ENCODE results near the gene LIPM. TPM values are rescaled to one million over a fixed set of nuclear protein-coding genes. Genes with fewer than 3 reads are reported as not detected.

The LIPM gene
- total and polyA plus RNA-seq, 3 experiments from 2014 or later: not detected

- Histone ChIP-seq H3K27me3 (ENCODE audit: insufficient read depth, low read length, poor library complexity, severe bottlenecking) (no peaks in the 10 kb centered on the region), H3K27ac (ENCODE audit: low read depth, low read length) (no peak overlapping the region), H3K9me3 (ENCODE audit: low read length) (no peaks in the 10 kb centered on the region), H3K4me3 (ENCODE audit: low read length) (no peak overlapping the region), H3K36me3 (ENCODE audit: insufficient read depth, low read length) (no peaks in the 10 kb centered on the region), H3K4me1 (ENCODE audit: insufficient read depth, low read length) (peaks cover 57% of the 10 kb centered on the region)
- DNase-seq: no peak
- ChIA-PET POLR2A (no interaction called here), CTCF (interaction anchor here (2.3 to 2.8 kb wide), 2 partner anchors 8 to 17 kb away, joined by 8 to 17 read pairs; no protein-coding TSS in a partner anchor)
- no peaks in the 10 kb centered on the region for H3K9me3 Mint-ChIP-seq
- H3K27ac Mint-ChIP-seq: peak overlapping the region in 2 of 8 donors; percentile 4 to 23
- H3K4me3 Mint-ChIP-seq: no peak overlapping the region
- H3K4me1 Mint-ChIP-seq: peaks cover 65 to 91% (median 88%) of the 10 kb centered on the region in 3 donors
- peaks cover 0 to 8% (median 0%) of the 10 kb centered on the region in 3 donors for H3K36me3 Mint-ChIP-seq
- no peaks in the 10 kb centered on the region for H3K27me3 Mint-ChIP-seq
Observed at GRCh38 chr10:88827671-88828070, 25.1 kb downstream of the LIPM start.

DNA sequence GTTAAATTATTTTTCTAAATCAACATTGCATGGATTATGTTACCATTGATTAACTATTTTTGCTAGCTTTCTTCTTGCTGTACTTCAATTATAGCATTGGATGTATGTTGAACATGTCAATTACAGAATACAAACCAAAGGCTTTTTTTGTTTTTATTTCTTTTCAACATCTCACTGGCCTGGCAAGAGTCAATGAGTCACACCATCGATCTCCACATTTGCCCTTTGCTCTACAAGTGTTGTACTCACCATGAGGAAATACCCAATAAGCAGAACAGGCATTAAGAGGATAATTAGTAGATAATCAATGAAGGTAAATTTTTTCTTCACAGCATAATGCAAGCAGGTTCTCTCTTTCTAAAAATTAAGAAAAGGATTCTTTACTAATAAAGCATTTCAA is 25.8 kb downstream of the LIPM start:
- H3K9me3 Mint-ChIP-seq: no peaks in the 10 kb centered on the region
- no peaks in the 10 kb centered on the region for H3K36me3 ChIP-seq (ENCODE audit: insufficient read depth, low read length)
- POLR2A ChIA-PET: no interaction called here
- peaks cover 62% of the 10 kb centered on the region for H3K4me1 ChIP-seq (ENCODE audit: insufficient read depth, low read length)
- H3K36me3 Mint-ChIP-seq: peaks cover 0 to 3% (median 0%) of the 10 kb centered on the region in 3 donors
- H3K27ac ChIP-seq (ENCODE audit: low read depth, low read length): no peak overlapping the region
- H3K4me3 Mint-ChIP-seq: no peak overlapping the region
- no peak overlapping the region for H3K4me3 ChIP-seq (ENCODE audit: low read length)
- H3K27me3 Mint-ChIP-seq: no peaks in the 10 kb centered on the region
- DNase-seq: no peak
- H3K4me1 Mint-ChIP-seq: peaks cover 68 to 92% (median 89%) of the 10 kb centered on the region in 3 donors
- H3K27ac Mint-ChIP-seq: peak overlapping the region in 2 of 8 donors; percentile 8 to 24
- H3K9me3 ChIP-seq (ENCODE audit: low read length): no peaks in the 10 kb centered on the region
- CTCF ChIA-PET: interaction anchor here (2.3 kb wide), 1 partner anchor 18 kb away, joined by 8 read pairs; no protein-coding TSS in a partner anchor
- no peaks in the 10 kb centered on the region for H3K27me3 ChIP-seq (ENCODE audit: insufficient read depth, low read length, poor library complexity, severe bottlenecking)

- Mint-ChIP-seq H3K4me3 (peak overlapping the region in 6 of 7 donors; percentile 39 to 81 (median 56)), H3K27me3 (no peaks in the 10 kb centered on the region), H3K36me3 (no peaks in the 10 kb centered on the region), H3K4me1 (peaks cover 58 to 79% (median 76%) of the 10 kb centered on the region in 3 donors), H3K9me3 (no peaks in the 10 kb centered on the region), H3K27ac (peak overlapping the region in 7 of 8 donors; percentile 15 to 90 (median 64))
- H3K4me3 ChIP-seq (ENCODE audit: low read length): no peak overlapping the region
- CTCF ChIA-PET: interaction anchor here (1.3 to 7.0 kb wide), 7 partner anchors 8 to 146 kb away, joined by 3 to 150 read pairs (median 5); partner anchors contain the start of gene STAMBPL1
- H3K27ac ChIP-seq (ENCODE audit: low read depth, low read length): no peak overlapping the region
- POLR2A ChIA-PET: interaction anchor here (0.8 to 2.1 kb wide), 4 partner anchors 50 to 161 kb away, joined by 3 to 10 read pairs (median 4); partner anchors contain the start of genes FAS and STAMBPL1
- DNase-seq: no peak
- H3K36me3 ChIP-seq (ENCODE audit: insufficient read depth, low read length): no peaks in the 10 kb centered on the region
- peaks cover 56% of the 10 kb centered on the region for H3K4me1 ChIP-seq (ENCODE audit: insufficient read depth, low read length)
- no peaks in the 10 kb centered on the region for H3K9me3 ChIP-seq (ENCODE audit: low read length)
- no peaks in the 10 kb centered on the region for H3K27me3 ChIP-seq (ENCODE audit: insufficient read depth, low read length, poor library complexity, severe bottlenecking)
Observed at GRCh38 chr10:88830643-88831268, 28.2 kb downstream of the LIPM start.

DNA sequence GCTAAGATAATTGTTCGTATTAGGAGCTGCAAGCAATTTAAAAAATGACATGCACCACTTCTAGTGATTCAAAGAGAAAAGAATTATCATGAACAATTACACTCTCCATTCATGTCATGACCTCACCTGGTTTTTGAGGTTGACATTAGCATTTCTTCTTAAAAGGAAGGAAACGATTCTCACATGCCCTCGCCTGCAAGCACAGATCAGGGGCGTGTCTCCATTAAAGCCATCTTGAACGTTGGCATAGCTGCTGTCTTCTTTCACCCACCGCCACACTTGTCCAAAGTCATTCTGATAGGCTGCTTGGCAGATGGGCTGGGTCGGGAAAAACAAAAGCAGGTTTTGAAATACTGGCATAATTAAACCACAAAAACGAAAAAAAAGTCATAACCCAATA is 29.2 kb downstream of the LIPM start:
- Histone ChIP-seq H3K27ac (ENCODE audit: low read depth, low read length) (no peak overlapping the region), H3K4me3 (ENCODE audit: low read length) (no peak overlapping the region), H3K9me3 (ENCODE audit: low read length) (no peaks in the 10 kb centered on the region), H3K27me3 (ENCODE audit: insufficient read depth, low read length, poor library complexity, severe bottlenecking) (no peaks in the 10 kb centered on the region), H3K4me1 (ENCODE audit: insufficient read depth, low read length) (peaks cover 47% of the 10 kb centered on the region), H3K36me3 (ENCODE audit: insufficient read depth, low read length) (no peaks in the 10 kb centered on the region)
- H3K36me3 Mint-ChIP-seq: no peaks in the 10 kb centered on the region
- peak overlapping the region in 6 of 7 donors; percentile 13 to 67 (median 54) for H3K4me3 Mint-ChIP-seq
- ChIA-PET POLR2A (interaction anchor here (0.8 to 2.1 kb wide), 4 partner anchors 49 to 160 kb away, joined by 3 to 10 read pairs (median 4); partner anchors contain the start of genes FAS and STAMBPL1), CTCF (interaction anchor here (1.3 to 7.0 kb wide), 6 partner anchors 9 to 147 kb away, joined by 3 to 150 read pairs (median 6); partner anchors contain the start of gene STAMBPL1)
- no peaks in the 10 kb centered on the region for H3K9me3 Mint-ChIP-seq
- no peaks in the 10 kb centered on the region for H3K27me3 Mint-ChIP-seq
- DNase-seq: peak; percentile 14 to 74 (median 28)
- H3K4me1 Mint-ChIP-seq: peaks cover 48 to 69% (median 67%) of the 10 kb centered on the region in 3 donors
- peak overlapping the region; percentile 65 to 90 (median 82) for H3K27ac Mint-ChIP-seq

DNA sequence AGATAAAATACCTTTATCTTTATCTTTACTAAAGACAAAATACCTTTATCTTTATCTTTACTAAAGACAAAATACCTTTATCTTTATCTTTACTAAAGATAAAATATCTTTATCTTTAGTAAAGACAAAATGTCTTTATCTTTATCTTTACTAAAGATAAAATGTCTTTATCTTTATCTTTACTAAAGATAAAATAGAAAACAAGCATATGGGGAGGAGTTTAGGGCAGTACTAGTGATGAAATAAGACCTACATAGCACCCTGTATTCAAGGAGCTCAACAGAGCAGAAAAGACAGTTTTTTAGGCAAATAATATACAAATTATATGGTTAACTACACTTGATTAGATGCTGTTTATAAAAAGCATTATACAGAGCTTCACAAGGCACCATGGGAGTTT is 29.8 kb downstream of the LIPM start:
- H3K4me1 ChIP-seq (ENCODE audit: insufficient read depth, low read length): peaks cover 40% of the 10 kb centered on the region
- DNase-seq: no peak

DNA sequence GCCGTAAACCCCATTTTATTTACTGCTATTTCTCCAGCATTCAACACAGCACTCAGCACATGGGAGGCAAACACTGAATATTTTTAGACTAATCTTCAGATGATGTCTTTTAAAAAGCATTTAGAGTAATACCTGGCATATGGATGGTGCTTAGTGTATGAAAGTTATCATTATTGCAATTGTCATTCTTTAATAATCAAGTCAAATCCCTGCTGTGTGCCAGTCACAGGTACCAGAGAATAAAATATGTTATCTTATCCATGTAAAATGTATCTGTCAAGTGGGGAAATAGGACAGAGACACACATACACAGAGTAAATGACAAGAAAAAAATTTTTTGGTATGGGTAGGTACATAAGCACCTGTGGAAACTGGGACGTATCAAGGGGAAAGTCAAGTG is 30.6 kb downstream of the LIPM start:
- peaks cover 38% of the 10 kb centered on the region for H3K4me1 ChIP-seq (ENCODE audit: insufficient read depth, low read length)
- no peak overlapping the region for H3K4me3 ChIP-seq (ENCODE audit: low read length)
- no peaks in the 10 kb centered on the region for H3K9me3 ChIP-seq (ENCODE audit: low read length)
- ChIA-PET CTCF (interaction anchor here (1.0 to 7.0 kb wide), 3 partner anchors 11 to 99 kb away, joined by 3 to 150 read pairs (median 33); no protein-coding TSS in a partner anchor), POLR2A (interaction anchor here (0.8 kb wide), 1 partner anchor 9 kb away, joined by 3 read pairs; no protein-coding TSS in a partner anchor)
- DNase-seq: no peak
- peaks cover 36 to 57% (median 54%) of the 10 kb centered on the region in 3 donors for H3K4me1 Mint-ChIP-seq
- H3K27ac Mint-ChIP-seq: peak overlapping the region in 6 of 8 donors; percentile 36 to 75 (median 60)
- H3K36me3 ChIP-seq (ENCODE audit: insufficient read depth, low read length): no peaks in the 10 kb centered on the region
- H3K27me3 Mint-ChIP-seq: no peaks in the 10 kb centered on the region
- H3K27me3 ChIP-seq (ENCODE audit: insufficient read depth, low read length, poor library complexity, severe bottlenecking): no peaks in the 10 kb centered on the region
- no peaks in the 10 kb centered on the region for H3K9me3 Mint-ChIP-seq
- H3K27ac ChIP-seq (ENCODE audit: low read depth, low read length): no peak overlapping the region
- peak overlapping the region in 1 of 7 donors; percentile 49 for H3K4me3 Mint-ChIP-seq
- H3K36me3 Mint-ChIP-seq: no peaks in the 10 kb centered on the region

More for the DNA sequence above, 29.8 kb downstream of the LIPM start:
- Histone ChIP-seq H3K27me3 (ENCODE audit: insufficient read depth, low read length, poor library complexity, severe bottlenecking) (no peaks in the 10 kb centered on the region), H3K4me3 (ENCODE audit: low read length) (no peak overlapping the region), H3K9me3 (ENCODE audit: low read length) (no peaks in the 10 kb centered on the region), H3K36me3 (ENCODE audit: insufficient read depth, low read length) (no peaks in the 10 kb centered on the region), H3K27ac (ENCODE audit: low read depth, low read length) (no peak overlapping the region)
- peaks cover 41 to 63% (median 60%) of the 10 kb centered on the region in 3 donors for H3K4me1 Mint-ChIP-seq
- H3K27me3 Mint-ChIP-seq: no peaks in the 10 kb centered on the region
- ChIA-PET CTCF (interaction anchor here (1.0 to 7.0 kb wide), 6 partner anchors 10 to 147 kb away, joined by 3 to 150 read pairs (median 6); partner anchors contain the start of gene STAMBPL1), POLR2A (interaction anchor here (0.8 to 2.1 kb wide), 2 partner anchors 8 to 48 kb away, joined by 3 to 10 read pairs; partner anchors contain the start of gene STAMBPL1)
- H3K27ac Mint-ChIP-seq: peak overlapping the region in 1 of 8 donors; percentile 90
- no peaks in the 10 kb centered on the region for H3K36me3 Mint-ChIP-seq
- no peak overlapping the region for H3K4me3 Mint-ChIP-seq
- H3K9me3 Mint-ChIP-seq: no peaks in the 10 kb centered on the region

- Mint-ChIP-seq H3K27me3 (no peaks in the 10 kb centered on the region), H3K4me1 (peaks cover 34 to 51% (median 48%) of the 10 kb centered on the region in 3 donors), H3K36me3 (no peaks in the 10 kb centered on the region), H3K27ac (peak overlapping the region in 5 of 8 donors; percentile 9 to 73 (median 64)), H3K4me3 (peak overlapping the region in 2 of 7 donors; percentile 10 to 49), H3K9me3 (no peaks in the 10 kb centered on the region)
- no peaks in the 10 kb centered on the region for H3K27me3 ChIP-seq (ENCODE audit: insufficient read depth, low read length, poor library complexity, severe bottlenecking)
- no peak for DNase-seq
- H3K27ac ChIP-seq (ENCODE audit: low read depth, low read length): no peak overlapping the region
- no peaks in the 10 kb centered on the region for H3K9me3 ChIP-seq (ENCODE audit: low read length)
- ChIA-PET CTCF (interaction anchor here (1.4 to 7.0 kb wide), 4 partner anchors 24 to 99 kb away, joined by 3 to 150 read pairs (median 26); partner anchors contain the start of gene STAMBPL1), POLR2A (no interaction called here)
- H3K4me1 ChIP-seq (ENCODE audit: insufficient read depth, low read length): peaks cover 38% of the 10 kb centered on the region
- H3K4me3 ChIP-seq (ENCODE audit: low read length): no peak overlapping the region
- no peaks in the 10 kb centered on the region for H3K36me3 ChIP-seq (ENCODE audit: insufficient read depth, low read length)
Observed at GRCh38 chr10:88833723-88834122, 31.2 kb downstream of the LIPM start.

Measured in CD8-positive, alpha-beta memory T cell (primary cell).